Gastrocnemius medialis (tissue), 4 donors: Measurements from ENCODE around the gene DTNBP1. TPM values are rescaled to one million over a fixed set of nuclear protein-coding genes. Genes with fewer than 3 reads are reported as not detected.

Experiments
- ATAC-seq, 2 donors: fragments of 150-250 bp; one replicate each; pipeline ENCODE4 v1.9.1; 2016
- DNase-seq, 2 donors: peaks; one replicate each; pipeline ENCODE4 v3.0.0-alpha.2; 2019
- H3K27ac ChIP-seq, 4 donors: fragments of 200-600 bp; sonication (generic); 1 replicate in 1 of 4; 2 replicates in 3 of 4; pipeline ENCODE4 v1.5.1; 2016 to 2018; ENCODE audit warnings: mild to moderate bottlenecking in 2 of 4, moderate library complexity in 1 of 4
- H3K27me3 ChIP-seq, 3 donors: fragments of 200-600 bp; sonication (generic) in 2 of 3; 1 replicate in 1 of 3; 2 replicates in 2 of 3; pipeline versions ENCODE4 v1.5.1 to v1.6.0; 2016 to 2019; ENCODE audit warnings: mild to moderate bottlenecking in 1 of 3, moderate library complexity in 1 of 3
- H3K36me3 ChIP-seq, 2 donors: fragments of 200-600 bp; sonication (generic) in 1 of 2; one replicate each; pipeline ENCODE4 v1.5.1; 2017 to 2018
- H3K4me1 ChIP-seq, 2 donors: fragments of 200-600 bp; sonication (generic) in 1 of 2; one replicate each; pipeline ENCODE4 v1.5.1; 2016 to 2017; ENCODE audit warnings: mild to moderate bottlenecking in 2 of 2
- H3K4me3 ChIP-seq, 4 donors: fragments of 200-600 bp; sonication (generic) in 3 of 4; 1 replicate in 1 of 4; 2 replicates in 3 of 4; pipeline ENCODE4 v1.5.1; 2016 to 2019; ENCODE audit warnings: mild to moderate bottlenecking in 2 of 4
- H3K9me3 ChIP-seq, 3 donors: fragments of 200-600 bp; sonication (generic) in 2 of 3; 1 replicate in 1 of 3; 2 replicates in 2 of 3; pipeline ENCODE4 v1.5.1; 2016 to 2019
- POLR2A ChIP-seq, 2 donors: fragments of 450-650 bp; IDR thresholded peaks; one replicate each; pipeline ENCODE4 v1.6.1; 2017; ENCODE audit warnings: antibody characterized with exemption in 2 of 2, mild to moderate bottlenecking in 2 of 2, moderate library complexity in 2 of 2
- in situ Hi-C, 4 donors: fragments of 200-750 bp; cut with MboI; loops; one replicate each; pipeline versions ENCODE4 v1.15.0 to v1.8.0; 2017; ENCODE audit warnings: low sequenced_read_pairs in 4 of 4
- intact Hi-C: fragments of 100-400 bp; cut with DNase I; formaldehyde crosslinking; loops from one replicate; pipeline ENCODE4 v1.15.1; 2023; ENCODE audit warnings: low total_unique reads
- total RNA-seq, 4 donors: library from RNA; depleted of rRNA; stranded (reverse); fragments of >200 nt; gene quantifications; one replicate each; pipeline versions ENCODE4 v1.1.0 to v1.2.3, GENCODE V29; 2016
- TF ChIP-seq, protein P1 (sequence below), 5 experiments: fragments of 450-650 bp in 3 of 5; fragments of 200-600 bp in 2 of 5; sonication (generic) in 2 of 5; IDR thresholded peaks in 4 of 5; conservative IDR thresholded peaks in 1 of 5; 1 replicate in 4 of 5; 2 replicates in 1 of 5; pipeline ENCODE4 v1.5.1; 2016 to 2019; ENCODE audit warnings: antibody characterized with exemption in 5 of 5, mild to moderate bottlenecking in 3 of 5, moderate library complexity in 3 of 5

Gene DTNBP1
- total RNA-seq, 4 donors from 2014 or later: 5.2 to 33.5 (median 12.5) TPM

DNA sequence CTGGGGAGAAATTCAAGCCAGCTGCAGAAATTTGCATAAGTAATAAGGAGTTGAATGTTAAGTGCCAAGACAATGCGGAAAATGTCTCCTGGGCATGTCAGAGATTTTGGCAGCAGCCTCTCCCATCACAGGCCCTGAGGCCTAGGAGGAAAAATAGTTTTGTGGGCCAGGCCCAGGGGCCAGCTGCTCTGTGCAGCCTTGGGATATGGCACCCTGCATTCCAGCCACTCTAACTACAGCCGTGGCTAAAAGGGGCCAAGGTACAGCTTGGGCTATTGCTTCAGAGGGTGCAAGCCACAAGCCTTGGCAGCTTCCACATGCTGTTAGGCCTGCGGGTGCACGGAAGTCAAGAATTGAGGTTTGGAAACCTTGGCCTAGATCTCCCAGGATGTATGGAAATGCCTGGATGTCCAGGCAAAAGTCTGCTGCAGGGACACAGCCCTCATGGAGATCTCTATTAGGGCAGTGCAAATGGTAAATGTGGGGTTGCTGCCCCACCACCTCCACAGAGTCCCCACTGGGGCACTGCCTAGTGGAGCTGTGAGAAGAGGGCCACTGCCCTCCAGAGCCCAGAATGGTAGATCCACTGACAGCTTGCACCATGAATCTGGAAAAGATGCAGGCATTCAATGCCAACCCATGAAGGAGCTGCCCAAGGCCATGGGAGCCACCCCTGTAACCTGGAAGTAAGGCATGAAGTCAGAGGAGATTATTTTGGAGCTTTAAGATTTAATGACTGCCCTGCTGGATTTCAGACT lies 126.5 kb downstream of the DTNBP1 start:
- intact Hi-C loops: no loop called here
- TF ChIP-seq, protein P1, sequence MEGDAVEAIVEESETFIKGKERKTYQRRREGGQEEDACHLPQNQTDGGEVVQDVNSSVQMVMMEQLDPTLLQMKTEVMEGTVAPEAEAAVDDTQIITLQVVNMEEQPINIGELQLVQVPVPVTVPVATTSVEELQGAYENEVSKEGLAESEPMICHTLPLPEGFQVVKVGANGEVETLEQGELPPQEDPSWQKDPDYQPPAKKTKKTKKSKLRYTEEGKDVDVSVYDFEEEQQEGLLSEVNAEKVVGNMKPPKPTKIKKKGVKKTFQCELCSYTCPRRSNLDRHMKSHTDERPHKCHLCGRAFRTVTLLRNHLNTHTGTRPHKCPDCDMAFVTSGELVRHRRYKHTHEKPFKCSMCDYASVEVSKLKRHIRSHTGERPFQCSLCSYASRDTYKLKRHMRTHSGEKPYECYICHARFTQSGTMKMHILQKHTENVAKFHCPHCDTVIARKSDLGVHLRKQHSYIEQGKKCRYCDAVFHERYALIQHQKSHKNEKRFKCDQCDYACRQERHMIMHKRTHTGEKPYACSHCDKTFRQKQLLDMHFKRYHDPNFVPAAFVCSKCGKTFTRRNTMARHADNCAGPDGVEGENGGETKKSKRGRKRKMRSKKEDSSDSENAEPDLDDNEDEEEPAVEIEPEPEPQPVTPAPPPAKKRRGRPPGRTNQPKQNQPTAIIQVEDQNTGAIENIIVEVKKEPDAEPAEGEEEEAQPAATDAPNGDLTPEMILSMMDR (IDR thresholded peaks at IDR 0.05 in 4 of 5, conservative IDR thresholded peaks at IDR 0.05 in 1 of 5): no peak
- no peak for TF ChIP-seq POLR2A (IDR thresholded peaks at IDR 0.05)
- DNase-seq (no peak), ATAC-seq (peak in 1 of 2 donors; percentile 25)
- H3K9me3 ChIP-seq: no peaks in the 10 kb centered on the region
- no peaks in the 10 kb centered on the region for H3K27me3 ChIP-seq
- in situ Hi-C loops: no loop called here
- peaks cover 6 to 13% of the 10 kb centered on the region in 2 donors for H3K4me1 ChIP-seq
- H3K4me3 ChIP-seq: no peak overlapping the region
- no peak overlapping the region for H3K27ac ChIP-seq
- H3K36me3 ChIP-seq: no peaks in the 10 kb centered on the region

DNA sequence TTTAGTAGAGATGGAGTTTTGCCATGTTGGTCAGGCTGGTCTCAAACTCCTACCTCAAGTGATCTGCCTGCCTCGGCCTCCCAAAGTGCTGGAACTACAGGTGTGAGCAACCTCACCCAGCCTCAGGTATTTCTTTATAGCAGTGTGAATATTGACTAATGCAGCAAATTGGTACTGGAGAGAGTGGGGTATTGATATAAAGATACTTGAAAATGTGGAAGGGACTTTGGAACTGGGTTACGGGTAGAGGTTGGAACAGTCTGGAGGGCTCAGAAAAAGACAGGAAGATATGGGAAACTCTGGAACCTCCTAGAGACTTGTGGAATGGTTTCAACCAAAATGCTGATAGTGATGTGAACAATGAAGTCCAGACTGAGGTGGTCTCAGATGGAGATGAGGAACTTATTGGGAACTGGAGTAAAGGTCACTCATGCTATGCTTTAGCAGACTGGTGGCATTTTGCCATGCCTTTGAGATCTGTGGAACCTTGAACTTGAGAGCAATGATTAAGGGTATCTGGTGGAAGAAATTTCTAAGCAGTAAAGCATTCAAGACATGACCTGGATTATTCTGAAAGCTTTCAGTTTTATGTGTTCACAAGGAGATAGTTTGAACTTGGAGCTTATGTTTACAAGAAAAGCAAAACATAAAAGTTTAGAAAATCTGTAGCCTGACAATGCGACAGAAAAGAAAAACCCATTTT lies 127.2 kb downstream of the DTNBP1 start:
- no peak for TF ChIP-seq POLR2A (IDR thresholded peaks at IDR 0.05)
- TF ChIP-seq, protein P1 (IDR thresholded peaks at IDR 0.05 in 4 of 5, conservative IDR thresholded peaks at IDR 0.05 in 1 of 5): no peak
- DNase-seq (no peak), ATAC-seq (no peak)
- Histone ChIP-seq H3K4me3 (no peak overlapping the region), H3K27ac (no peak overlapping the region), H3K27me3 (no peaks in the 10 kb centered on the region), H3K36me3 (no peaks in the 10 kb centered on the region), H3K9me3 (no peaks in the 10 kb centered on the region), H3K4me1 (peaks cover 6 to 13% of the 10 kb centered on the region in 2 donors)
- intact Hi-C loops: no loop called here
- in situ Hi-C loops: no loop called here

DNA sequence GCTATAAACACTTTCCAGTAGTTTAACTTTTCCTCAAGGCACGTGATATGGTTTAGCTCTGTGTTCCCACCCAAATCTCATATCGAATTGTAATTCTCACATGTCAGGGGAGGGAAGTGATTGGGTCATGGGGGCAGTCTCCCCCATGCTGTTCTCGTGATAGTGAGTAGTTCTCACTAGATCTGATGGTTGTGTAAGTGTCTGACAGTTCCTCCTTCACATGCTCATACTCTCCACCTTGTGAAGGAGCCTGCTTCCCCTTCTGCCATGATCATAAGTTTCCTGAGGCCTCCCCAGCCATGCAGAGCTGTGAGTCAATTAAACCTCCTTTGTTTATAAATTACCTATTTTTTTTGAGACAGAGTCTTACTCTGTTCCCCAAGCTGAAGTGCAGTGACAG lies 127.9 kb downstream of the DTNBP1 start:
- no peak for TF ChIP-seq POLR2A (IDR thresholded peaks at IDR 0.05)
- TF ChIP-seq, protein P1 (IDR thresholded peaks at IDR 0.05 in 4 of 5, conservative IDR thresholded peaks at IDR 0.05 in 1 of 5): no peak
- in situ Hi-C loops (no loop called here), intact Hi-C loops (no loop called here)
- peaks cover 0 to 3% of the 10 kb centered on the region in 2 donors for H3K36me3 ChIP-seq
- H3K27me3 ChIP-seq: no peaks in the 10 kb centered on the region
- DNase-seq (no peak), ATAC-seq (no peak)
- no peaks in the 10 kb centered on the region for H3K9me3 ChIP-seq
- no peak overlapping the region for H3K27ac ChIP-seq
- H3K4me1 ChIP-seq: peaks cover 6 to 13% of the 10 kb centered on the region in 2 donors
- no peak overlapping the region for H3K4me3 ChIP-seq

DNA sequence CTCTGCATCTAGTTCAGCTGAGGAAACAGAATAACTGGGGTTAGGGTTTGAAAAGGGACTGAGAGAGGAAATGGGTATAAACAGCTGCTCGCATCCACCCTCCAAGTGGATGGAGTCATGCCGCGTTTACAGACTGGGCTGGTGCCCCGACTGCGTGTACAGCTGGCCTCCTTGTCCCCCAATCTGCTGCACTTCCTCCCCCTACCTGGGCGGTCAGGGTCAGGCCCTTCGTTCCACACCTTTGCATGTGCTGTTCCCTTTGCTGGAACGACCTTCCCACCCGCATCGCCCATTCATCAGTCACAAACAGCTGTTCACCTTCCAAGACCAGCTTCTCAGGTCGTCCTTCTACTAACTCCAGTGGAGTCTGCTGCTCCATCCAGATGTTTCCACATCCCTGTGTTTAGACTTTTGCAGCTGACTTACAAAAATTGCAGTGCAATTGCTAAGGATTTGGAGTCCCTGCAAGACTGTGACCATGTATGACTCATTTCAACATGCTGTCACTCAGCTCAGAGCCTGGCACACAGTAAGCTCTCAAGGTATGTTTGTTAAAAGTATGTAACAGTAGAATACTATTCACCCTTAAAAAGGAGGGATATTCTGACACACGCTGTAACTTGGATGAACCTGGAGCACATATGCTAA lies 129.3 kb downstream of the DTNBP1 start:
- Histone ChIP-seq H3K9me3 (no peaks in the 10 kb centered on the region), H3K36me3 (peaks cover 0 to 6% of the 10 kb centered on the region in 2 donors), H3K4me3 (no peak overlapping the region), H3K4me1 (peaks cover 6 to 13% of the 10 kb centered on the region in 2 donors), H3K27me3 (no peaks in the 10 kb centered on the region), H3K27ac (no peak overlapping the region)
- ATAC-seq (no peak), DNase-seq (no peak)
- intact Hi-C loops (no loop called here), in situ Hi-C loops (no loop called here)
- no peak for TF ChIP-seq POLR2A (IDR thresholded peaks at IDR 0.05)
- TF ChIP-seq, protein P1 (IDR thresholded peaks at IDR 0.05 in 4 of 5, conservative IDR thresholded peaks at IDR 0.05 in 1 of 5): no peak
